ENCODE measurements around the gene CD79A. TPM values are rescaled to one million over a fixed set of nuclear protein-coding genes. Genes with fewer than 3 reads are reported as not detected.

Gene CD79A
- total and polyA plus RNA-seq, 7 donors: 1.8 to 169 (median 3.6) TPM; not detected in 4

DNA sequence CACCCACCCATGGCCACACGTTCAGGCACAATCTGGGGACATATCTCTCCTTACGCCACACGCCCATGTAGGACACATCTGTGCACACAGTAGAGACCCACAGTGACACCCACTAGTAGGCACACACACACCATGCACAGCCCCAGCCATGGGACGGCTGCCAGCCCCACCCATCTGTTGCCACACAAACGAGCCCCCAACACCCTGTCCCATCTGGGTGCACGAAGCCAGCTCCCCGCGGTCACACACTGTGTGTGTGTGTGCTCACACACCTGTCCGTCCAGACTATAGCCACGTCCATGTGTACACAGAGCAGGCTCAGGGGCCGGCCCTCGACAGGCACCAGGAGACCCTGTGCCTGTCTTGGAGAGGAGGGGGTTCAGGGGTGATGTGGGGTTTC, 40.6 kb downstream of the CD79A start:
- H3K27ac ChIP-seq: no peak overlapping the region
- WGBS, 2 donors: 59% methylated on average over 12 of the region's 12 CpGs
- H3K36me3 ChIP-seq: no peaks in the 10 kb centered on the region
- H3K4me1 ChIP-seq: peaks cover 0 to 13% (median 7%) of the 10 kb centered on the region in 4 donors
- no peak overlapping the region for H3K4me3 ChIP-seq
- no peak for TF ChIP-seq EP300 (IDR thresholded peaks at IDR 0.05)
- TF ChIP-seq, protein P1, sequence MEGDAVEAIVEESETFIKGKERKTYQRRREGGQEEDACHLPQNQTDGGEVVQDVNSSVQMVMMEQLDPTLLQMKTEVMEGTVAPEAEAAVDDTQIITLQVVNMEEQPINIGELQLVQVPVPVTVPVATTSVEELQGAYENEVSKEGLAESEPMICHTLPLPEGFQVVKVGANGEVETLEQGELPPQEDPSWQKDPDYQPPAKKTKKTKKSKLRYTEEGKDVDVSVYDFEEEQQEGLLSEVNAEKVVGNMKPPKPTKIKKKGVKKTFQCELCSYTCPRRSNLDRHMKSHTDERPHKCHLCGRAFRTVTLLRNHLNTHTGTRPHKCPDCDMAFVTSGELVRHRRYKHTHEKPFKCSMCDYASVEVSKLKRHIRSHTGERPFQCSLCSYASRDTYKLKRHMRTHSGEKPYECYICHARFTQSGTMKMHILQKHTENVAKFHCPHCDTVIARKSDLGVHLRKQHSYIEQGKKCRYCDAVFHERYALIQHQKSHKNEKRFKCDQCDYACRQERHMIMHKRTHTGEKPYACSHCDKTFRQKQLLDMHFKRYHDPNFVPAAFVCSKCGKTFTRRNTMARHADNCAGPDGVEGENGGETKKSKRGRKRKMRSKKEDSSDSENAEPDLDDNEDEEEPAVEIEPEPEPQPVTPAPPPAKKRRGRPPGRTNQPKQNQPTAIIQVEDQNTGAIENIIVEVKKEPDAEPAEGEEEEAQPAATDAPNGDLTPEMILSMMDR (IDR thresholded peaks at IDR 0.05): no peak
- no peak for TF ChIP-seq POLR2AphosphoS5 (IDR thresholded peaks at IDR 0.05)
- no peak for TF ChIP-seq POLR2A (IDR thresholded peaks at IDR 0.05)
- no peak for DNase-seq
- intact Hi-C loops (cut with DNase I): no loop called here
- H3K9me3 ChIP-seq: no peaks in the 10 kb centered on the region
- peaks cover 42 to 97% (median 91%) of the 10 kb centered on the region in 3 donors for H3K27me3 ChIP-seq

- DNase-seq: no peak
- Histone ChIP-seq H3K27me3 (peaks cover 44 to 97% (median 91%) of the 10 kb centered on the region in 3 donors), H3K27ac (no peak overlapping the region), H3K9me3 (no peaks in the 10 kb centered on the region), H3K4me1 (peaks cover 0 to 10% (median 6%) of the 10 kb centered on the region in 4 donors), H3K36me3 (no peaks in the 10 kb centered on the region), H3K4me3 (no peak overlapping the region)
- intact Hi-C loops (cut with DNase I): no loop called here
- no peak for TF ChIP-seq POLR2A (IDR thresholded peaks at IDR 0.05)
- no peak for TF ChIP-seq EP300 (IDR thresholded peaks at IDR 0.05)
- TF ChIP-seq, protein P1 (IDR thresholded peaks at IDR 0.05): no peak
- TF ChIP-seq POLR2AphosphoS5 (IDR thresholded peaks at IDR 0.05): no peak
- 80 to 84% methylated on average over 6 of the region's 6 CpGs for WGBS, 2 donors
Measured at GRCh38 chr19:41918095-41918494, 41.0 kb downstream of the CD79A start.

GRCh38 chr19:41918653-41919244, 41.7 kb downstream of the CD79A start:
- peaks cover 0 to 5% (median 4%) of the 10 kb centered on the region in 4 donors for H3K4me1 ChIP-seq
- H3K27ac ChIP-seq: no peak overlapping the region
- H3K9me3 ChIP-seq: no peaks in the 10 kb centered on the region
- intact Hi-C loops (cut with DNase I): no loop called here
- WGBS, 2 donors: 94 to 96% methylated on average over 5 of the region's 5 CpGs
- H3K36me3 ChIP-seq: no peaks in the 10 kb centered on the region
- H3K27me3 ChIP-seq: peaks cover 42 to 96% (median 90%) of the 10 kb centered on the region in 3 donors
- TF ChIP-seq POLR2AphosphoS5 (IDR thresholded peaks at IDR 0.05) (no peak), EP300 (IDR thresholded peaks at IDR 0.05) (no peak), POLR2A (IDR thresholded peaks at IDR 0.05) (no peak)
- TF ChIP-seq, protein P1 (IDR thresholded peaks at IDR 0.05): no peak
- DNase-seq: no peak
- no peak overlapping the region for H3K4me3 ChIP-seq

DNA sequence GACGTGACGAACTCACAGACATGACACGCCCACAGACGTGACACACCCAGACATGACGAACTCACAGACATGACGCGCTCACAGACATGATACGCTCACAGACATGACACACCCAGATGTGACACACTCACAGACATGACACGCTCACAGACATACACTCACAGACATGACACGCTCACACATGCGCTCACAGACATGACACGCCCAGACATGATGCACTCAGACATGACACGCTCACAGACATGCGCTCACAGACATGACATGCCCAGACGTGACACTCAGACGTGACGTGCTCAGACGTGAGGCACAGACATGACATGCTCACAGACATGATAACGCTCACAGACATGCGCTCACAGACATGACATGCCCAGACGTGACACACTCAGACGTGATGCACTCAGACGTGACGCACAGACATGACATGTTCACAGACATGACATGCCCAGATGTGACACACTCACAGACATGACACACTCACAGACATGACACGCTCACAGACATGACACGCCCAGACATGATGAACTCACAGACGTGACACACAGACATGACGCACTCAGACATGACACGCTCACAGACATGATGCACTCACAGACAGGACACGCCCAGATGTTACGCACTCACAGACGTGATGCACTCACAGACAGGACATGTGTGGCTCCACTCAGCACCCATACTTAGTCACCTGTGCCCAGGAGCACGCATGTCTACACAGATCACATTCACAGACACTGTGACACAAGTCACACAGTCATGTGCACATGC, 43.1 kb downstream of the CD79A start:
- Histone ChIP-seq H3K9me3 (no peaks in the 10 kb centered on the region), H3K4me1 (peaks cover 0 to 4% (median 3%) of the 10 kb centered on the region in 4 donors), H3K27me3 (peaks cover 47 to 98% (median 95%) of the 10 kb centered on the region in 3 donors), H3K27ac (no peak overlapping the region), H3K36me3 (no peaks in the 10 kb centered on the region), H3K4me3 (no peak overlapping the region)
- no peak for DNase-seq
- TF ChIP-seq, protein P1 (IDR thresholded peaks at IDR 0.05): no peak
- TF ChIP-seq POLR2AphosphoS5 (IDR thresholded peaks at IDR 0.05): no peak
- no peak for TF ChIP-seq POLR2A (IDR thresholded peaks at IDR 0.05)
- no peak for TF ChIP-seq EP300 (IDR thresholded peaks at IDR 0.05)
- intact Hi-C loops (cut with DNase I): no loop called here
- WGBS, 2 donors: 74 to 86% methylated on average over 33 of the region's 33 CpGs

Data from sigmoid colon (tissue), 7 donors.